Rectal smooth muscle tissue (tissue), 1 donor: ENCODE data around the gene UBE3D.

Experiments
- H3K27ac ChIP-seq: one replicate; pipeline ENCODE4 v1.7.0; 2013; ENCODE audit warnings: low read depth, low read length, inconsistent platforms
- H3K27me3 ChIP-seq: one replicate; pipeline ENCODE4 v1.7.0; 2013; ENCODE audit warnings: low read length; ENCODE audit not compliant: control insufficient read depth, insufficient read depth
- H3K36me3 ChIP-seq: one replicate; pipeline ENCODE4 v1.7.0; 2013; ENCODE audit warnings: low read length; ENCODE audit not compliant: control insufficient read depth, insufficient read depth
- H3K4me1 ChIP-seq: one replicate; pipeline ENCODE4 v1.7.0; 2013; ENCODE audit warnings: low read length; ENCODE audit not compliant: control insufficient read depth, insufficient read depth
- H3K4me3 ChIP-seq: one replicate; pipeline ENCODE4 v1.7.0; 2013; ENCODE audit warnings: low read length
- H3K9ac ChIP-seq: one replicate; pipeline ENCODE4 v1.7.0; 2013; ENCODE audit warnings: low read length

UBE3D gene

GRCh38 chr6:82924799-82925535 is 140.7 kb downstream of the UBE3D start:
- no peaks in the 10 kb centered on the region for H3K27me3 ChIP-seq
- no peak overlapping the region for H3K4me3 ChIP-seq
- H3K27ac ChIP-seq, result no peak overlapping the region
- H3K9ac ChIP-seq, result no peak overlapping the region
- no peaks in the 10 kb centered on the region for H3K4me1 ChIP-seq
- no peaks in the 10 kb centered on the region for H3K36me3 ChIP-seq

- Histone ChIP-seq H3K4me1 (no peaks in the 10 kb centered on the region), H3K36me3 (no peaks in the 10 kb centered on the region), H3K27ac (no peak overlapping the region), H3K4me3 (no peak overlapping the region), H3K27me3 (no peaks in the 10 kb centered on the region), H3K9ac (no peak overlapping the region)
These were observed 144.4 kb downstream of the UBE3D start for GRCh38 chr6:82921258-82921657.

- no peak overlapping the region for H3K4me3 ChIP-seq
- no peaks in the 10 kb centered on the region for H3K27me3 ChIP-seq
- no peaks in the 10 kb centered on the region for H3K36me3 ChIP-seq
- no peak overlapping the region for H3K27ac ChIP-seq
- H3K4me1 ChIP-seq, result no peaks in the 10 kb centered on the region
- H3K9ac ChIP-seq, result no peak overlapping the region
These were observed 148.1 kb downstream of the UBE3D start for GRCh38 chr6:82917346-82918064.

- H3K27ac ChIP-seq, result no peak overlapping the region
- H3K4me3 ChIP-seq, result no peak overlapping the region
- no peaks in the 10 kb centered on the region for H3K4me1 ChIP-seq
- H3K27me3 ChIP-seq, result no peaks in the 10 kb centered on the region
- H3K36me3 ChIP-seq, result no peaks in the 10 kb centered on the region
- no peak overlapping the region for H3K9ac ChIP-seq
These were observed 150.0 kb downstream of the UBE3D start for GRCh38 chr6:82915666-82916065.

GRCh38 chr6:82914511-82914910 is 151.1 kb downstream of the UBE3D start:
- Histone ChIP-seq H3K36me3 (no peaks in the 10 kb centered on the region), H3K9ac (no peak overlapping the region), H3K27ac (no peak overlapping the region), H3K4me1 (no peaks in the 10 kb centered on the region), H3K27me3 (no peaks in the 10 kb centered on the region), H3K4me3 (no peak overlapping the region)

GRCh38 chr6:82910820-82911219 is 154.8 kb downstream of the UBE3D start:
- no peak overlapping the region for H3K27ac ChIP-seq
- no peak overlapping the region for H3K4me3 ChIP-seq
- no peak overlapping the region for H3K9ac ChIP-seq
- no peaks in the 10 kb centered on the region for H3K27me3 ChIP-seq
- H3K36me3 ChIP-seq, result no peaks in the 10 kb centered on the region
- no peaks in the 10 kb centered on the region for H3K4me1 ChIP-seq

- Histone ChIP-seq H3K4me1 (no peaks in the 10 kb centered on the region), H3K27ac (no peak overlapping the region), H3K36me3 (no peaks in the 10 kb centered on the region), H3K4me3 (no peak overlapping the region), H3K9ac (no peak overlapping the region), H3K27me3 (no peaks in the 10 kb centered on the region)
These were observed 155.2 kb downstream of the UBE3D start for GRCh38 chr6:82910395-82910794.

GRCh38 chr6:82909551-82909950 is 156.1 kb downstream of the UBE3D start:
- H3K4me3 ChIP-seq, result no peak overlapping the region
- no peak overlapping the region for H3K9ac ChIP-seq
- H3K27ac ChIP-seq, result no peak overlapping the region
- no peaks in the 10 kb centered on the region for H3K27me3 ChIP-seq
- no peaks in the 10 kb centered on the region for H3K36me3 ChIP-seq
- no peaks in the 10 kb centered on the region for H3K4me1 ChIP-seq

- H3K4me3 ChIP-seq, result no peak overlapping the region
- H3K9ac ChIP-seq, result no peak overlapping the region
- H3K36me3 ChIP-seq, result no peaks in the 10 kb centered on the region
- no peak overlapping the region for H3K27ac ChIP-seq
- no peaks in the 10 kb centered on the region for H3K4me1 ChIP-seq
- H3K27me3 ChIP-seq, result no peaks in the 10 kb centered on the region
These were observed 157.0 kb downstream of the UBE3D start for GRCh38 chr6:82908661-82909060.

- no peak overlapping the region for H3K27ac ChIP-seq
- H3K4me1 ChIP-seq, result no peaks in the 10 kb centered on the region
These were observed 158.7 kb downstream of the UBE3D start for GRCh38 chr6:82906951-82907350.

GRCh38 chr6:82906489-82906888 is 159.2 kb downstream of the UBE3D start:
- Histone ChIP-seq H3K27me3 (no peaks in the 10 kb centered on the region), H3K27ac (no peak overlapping the region), H3K9ac (no peak overlapping the region), H3K36me3 (no peaks in the 10 kb centered on the region), H3K4me1 (no peaks in the 10 kb centered on the region), H3K4me3 (no peak overlapping the region)

More at GRCh38 chr6:82906951-82907350, 158.7 kb downstream of the UBE3D start:
- H3K4me3 ChIP-seq, result no peak overlapping the region
- no peaks in the 10 kb centered on the region for H3K27me3 ChIP-seq
- no peak overlapping the region for H3K9ac ChIP-seq
- no peaks in the 10 kb centered on the region for H3K36me3 ChIP-seq

- Histone ChIP-seq H3K9ac (no peak overlapping the region), H3K36me3 (no peaks in the 10 kb centered on the region), H3K27ac (no peak overlapping the region), H3K4me3 (no peak overlapping the region), H3K27me3 (no peaks in the 10 kb centered on the region), H3K4me1 (no peaks in the 10 kb centered on the region)
These were observed 160.8 kb downstream of the UBE3D start for GRCh38 chr6:82904860-82905259.

GRCh38 chr6:82904257-82904656 is 161.4 kb downstream of the UBE3D start:
- no peak overlapping the region for H3K27ac ChIP-seq
- no peaks in the 10 kb centered on the region for H3K27me3 ChIP-seq
- H3K36me3 ChIP-seq, result no peaks in the 10 kb centered on the region
- no peak overlapping the region for H3K9ac ChIP-seq
- H3K4me3 ChIP-seq, result no peak overlapping the region
- no peaks in the 10 kb centered on the region for H3K4me1 ChIP-seq
